ENCODE results near the gene PGLYRP3. TPM values are rescaled to one million over a fixed set of nuclear protein-coding genes. Genes with fewer than 3 reads are reported as not detected.

PGLYRP3 gene
- total RNA-seq, 2 donors from 2014 or later = not detected

DNA sequence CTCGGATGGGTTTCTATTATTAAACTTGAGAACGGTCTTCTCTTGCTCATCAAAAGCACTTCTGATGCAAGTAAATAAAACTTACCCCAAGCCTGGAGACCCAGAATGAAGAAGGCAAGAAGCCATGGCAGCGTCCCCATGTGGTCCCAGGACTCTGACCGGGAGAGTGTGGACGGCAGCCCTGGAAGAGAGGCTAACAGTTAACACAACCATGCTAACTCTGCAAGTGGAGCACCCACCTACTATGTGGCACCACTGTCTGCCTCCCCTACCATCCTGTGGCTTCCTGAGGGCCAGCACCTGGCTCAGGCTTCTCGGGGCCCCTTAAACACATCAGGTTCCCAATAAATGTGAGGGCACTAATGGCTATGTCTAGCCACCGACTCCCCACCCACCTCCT lies 2.2 kb downstream of the PGLYRP3 start:
- Histone ChIP-seq H3K27ac (no peak overlapping the region), H3K36me3 (no peaks in the 10 kb centered on the region), H3K4me3 (no peak overlapping the region), H3K9me3 (no peaks in the 10 kb centered on the region), H3K4me1 (no peaks in the 10 kb centered on the region), H3K27me3 (no peaks in the 10 kb centered on the region)
- TF ChIP-seq, protein P1, sequence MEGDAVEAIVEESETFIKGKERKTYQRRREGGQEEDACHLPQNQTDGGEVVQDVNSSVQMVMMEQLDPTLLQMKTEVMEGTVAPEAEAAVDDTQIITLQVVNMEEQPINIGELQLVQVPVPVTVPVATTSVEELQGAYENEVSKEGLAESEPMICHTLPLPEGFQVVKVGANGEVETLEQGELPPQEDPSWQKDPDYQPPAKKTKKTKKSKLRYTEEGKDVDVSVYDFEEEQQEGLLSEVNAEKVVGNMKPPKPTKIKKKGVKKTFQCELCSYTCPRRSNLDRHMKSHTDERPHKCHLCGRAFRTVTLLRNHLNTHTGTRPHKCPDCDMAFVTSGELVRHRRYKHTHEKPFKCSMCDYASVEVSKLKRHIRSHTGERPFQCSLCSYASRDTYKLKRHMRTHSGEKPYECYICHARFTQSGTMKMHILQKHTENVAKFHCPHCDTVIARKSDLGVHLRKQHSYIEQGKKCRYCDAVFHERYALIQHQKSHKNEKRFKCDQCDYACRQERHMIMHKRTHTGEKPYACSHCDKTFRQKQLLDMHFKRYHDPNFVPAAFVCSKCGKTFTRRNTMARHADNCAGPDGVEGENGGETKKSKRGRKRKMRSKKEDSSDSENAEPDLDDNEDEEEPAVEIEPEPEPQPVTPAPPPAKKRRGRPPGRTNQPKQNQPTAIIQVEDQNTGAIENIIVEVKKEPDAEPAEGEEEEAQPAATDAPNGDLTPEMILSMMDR (IDR thresholded peaks at IDR 0.05) = no peak
- DNase-seq (ENCODE audit: low spot score) = peak; percentile 34

DNA sequence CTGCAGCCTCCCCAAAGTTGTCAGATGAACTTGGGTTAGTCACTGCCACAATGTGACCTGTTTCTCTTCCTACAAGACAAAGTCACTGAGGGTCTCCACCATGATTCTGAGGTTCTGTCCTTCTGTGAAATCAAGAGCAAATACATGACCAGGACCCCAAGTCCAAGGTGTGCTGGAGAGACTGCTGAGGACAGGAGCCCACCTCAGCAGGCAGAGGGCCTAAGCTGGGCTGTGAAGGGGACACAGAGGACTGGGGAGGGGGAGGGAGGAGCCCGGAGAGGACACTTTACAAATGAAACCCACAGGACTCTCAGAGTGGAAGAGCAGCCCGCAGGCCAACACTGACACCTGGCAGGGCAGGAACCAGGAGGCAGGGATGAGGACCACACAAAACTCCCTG lies 3.3 kb downstream of the PGLYRP3 start:
- Histone ChIP-seq H3K4me3 (no peak overlapping the region), H3K27ac (no peak overlapping the region), H3K4me1 (no peaks in the 10 kb centered on the region), H3K9me3 (no peaks in the 10 kb centered on the region), H3K27me3 (no peaks in the 10 kb centered on the region), H3K36me3 (no peaks in the 10 kb centered on the region)
- TF ChIP-seq, protein P1 (IDR thresholded peaks at IDR 0.05) = no peak
- no peak for DNase-seq (ENCODE audit: low spot score)

DNA sequence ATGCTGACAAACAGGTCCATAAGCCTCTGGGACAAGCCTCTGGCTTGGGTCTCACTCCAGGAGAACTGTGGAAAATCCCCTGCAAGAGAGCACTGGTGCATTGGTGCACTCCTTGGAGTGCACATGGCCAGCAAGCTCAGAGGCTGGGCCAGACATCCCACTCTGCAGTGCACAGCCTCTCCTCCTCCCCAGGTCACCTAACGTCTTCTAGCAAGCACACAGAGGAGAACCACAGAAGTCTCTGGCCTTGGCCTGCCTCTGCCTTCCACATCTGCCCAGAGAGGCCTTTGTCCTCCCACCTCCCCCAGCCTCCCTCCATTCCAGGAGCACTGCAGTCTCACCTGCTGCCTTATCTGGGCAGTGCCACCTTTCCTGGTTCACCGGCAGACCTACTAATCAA lies 4.2 kb downstream of the PGLYRP3 start:
- Histone ChIP-seq H3K27ac (no peak overlapping the region), H3K27me3 (no peaks in the 10 kb centered on the region), H3K36me3 (no peaks in the 10 kb centered on the region), H3K4me3 (no peak overlapping the region), H3K9me3 (no peaks in the 10 kb centered on the region), H3K4me1 (no peaks in the 10 kb centered on the region)
- TF ChIP-seq, protein P1 (IDR thresholded peaks at IDR 0.05) = no peak
- peak; percentile 50 for DNase-seq (ENCODE audit: low spot score)

- TF ChIP-seq, protein P1 (IDR thresholded peaks at IDR 0.05) = no peak
- Histone ChIP-seq H3K36me3 (no peaks in the 10 kb centered on the region), H3K4me1 (no peaks in the 10 kb centered on the region), H3K27me3 (no peaks in the 10 kb centered on the region), H3K4me3 (no peak overlapping the region), H3K27ac (no peak overlapping the region), H3K9me3 (no peaks in the 10 kb centered on the region)
- DNase-seq (ENCODE audit: low spot score) = no peak
Observed at GRCh38 chr1:153307221-153307600, 5.5 kb downstream of the PGLYRP3 start.

DNA sequence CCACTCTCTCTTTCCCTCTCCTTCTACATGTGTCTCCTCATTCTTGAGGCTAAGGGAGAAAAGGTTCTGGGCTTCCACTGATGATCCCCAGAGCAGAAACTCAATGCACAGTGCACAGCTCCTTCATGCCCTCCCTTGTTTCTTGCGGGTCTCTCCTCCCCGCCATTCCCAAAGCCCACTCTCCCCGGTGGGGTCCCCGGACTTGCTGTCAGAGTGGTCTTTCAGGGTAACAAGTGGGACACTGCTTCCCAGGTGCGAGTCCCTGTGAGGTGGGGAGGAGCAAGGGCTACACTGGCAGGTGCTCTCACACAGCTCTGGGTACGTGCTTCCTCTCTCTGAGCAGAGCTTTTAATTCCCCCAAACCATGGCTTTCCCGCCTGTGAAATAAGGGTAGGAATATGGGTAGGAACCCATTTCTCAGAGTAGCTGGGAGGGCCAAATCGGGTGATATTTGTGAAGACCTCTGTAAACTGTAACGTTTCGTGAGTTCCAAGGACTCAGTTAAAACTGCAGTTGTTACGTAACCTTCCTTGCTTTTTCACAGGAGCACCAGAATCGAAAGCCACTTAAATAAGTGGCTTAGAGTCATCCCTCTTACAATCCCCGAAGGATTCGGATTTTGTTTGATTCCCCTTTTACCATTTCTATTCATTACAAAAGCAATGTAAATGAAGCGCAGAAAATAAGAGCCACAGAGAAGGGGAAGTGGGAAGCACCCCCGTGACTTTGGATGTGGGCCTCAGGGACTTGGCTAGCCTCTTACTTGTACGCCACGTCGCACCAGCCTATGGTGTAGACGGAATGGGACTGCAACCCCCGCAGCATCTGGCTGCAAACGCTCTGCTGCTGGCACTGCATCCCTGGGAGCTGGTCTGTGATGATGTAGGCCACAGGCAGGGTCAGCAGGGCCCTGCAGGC lies 6.2 kb downstream of the PGLYRP3 start:
- Histone ChIP-seq H3K27ac (no peak overlapping the region), H3K4me3 (no peak overlapping the region), H3K4me1 (no peaks in the 10 kb centered on the region), H3K36me3 (no peaks in the 10 kb centered on the region), H3K27me3 (no peaks in the 10 kb centered on the region), H3K9me3 (no peaks in the 10 kb centered on the region)
- TF ChIP-seq, protein P1 (IDR thresholded peaks at IDR 0.05) = no peak
- DNase-seq (ENCODE audit: low spot score) = no peak

Data from right atrium auricular region (tissue), 2 donors.